NB4 (cell line): ENCODE data around the gene ZNF316.
A peak's percentile ranks its signal among the peaks of the same experiment; 100 is the strongest.

ENCODE experiments used
- DNase-seq: peaks from one replicate; pipeline ENCODE4 v3.0.0; 2010; ENCODE audit warnings: low read depth
- H3K4me3 ChIP-seq: one replicate; pipeline ENCODE4 v1.5.1; 2011; ENCODE audit warnings: mild to moderate bottlenecking, low read depth, low read length, moderate library complexity
- MAX ChIP-seq: IDR thresholded peaks from 2 replicates; pipeline ENCODE4 v1.6.1; 2011; ENCODE audit warnings: low read depth, low read length
- MYC ChIP-seq: IDR thresholded peaks from 2 replicates; pipeline ENCODE4 v1.6.1; 2011; ENCODE audit warnings: low read depth, low read length
- POLR2A ChIP-seq: IDR thresholded peaks from 2 replicates; pipeline ENCODE4 v1.6.1; 2011; ENCODE audit warnings: mild to moderate bottlenecking; ENCODE audit not compliant: insufficient read length; ENCODE audit errors: extremely low read depth
- TF ChIP-seq, protein P1 (sequence below): IDR thresholded peaks from one replicate; pipeline ENCODE4 v1.5.1; 2012; ENCODE audit warnings: low read depth, low read length

The ZNF316 gene

DNA sequence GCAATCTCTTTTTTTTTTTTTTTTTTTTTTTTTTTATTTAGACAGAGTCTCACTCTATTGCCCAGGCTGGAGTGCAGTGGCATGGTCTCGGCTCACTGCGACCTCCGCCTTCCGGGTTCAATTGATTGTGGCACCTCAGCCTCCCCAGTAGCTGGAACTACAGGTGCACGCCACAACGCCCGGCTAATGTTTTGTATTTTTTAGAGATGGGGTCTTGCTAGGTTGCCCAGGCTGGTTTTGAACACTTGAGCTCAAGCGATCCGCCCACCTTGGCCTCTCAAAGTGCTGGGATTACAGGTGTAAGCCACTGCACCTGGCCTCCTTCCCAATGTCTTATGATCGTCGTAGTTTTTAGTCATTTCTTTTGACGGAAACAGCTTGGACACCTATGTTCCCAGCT, 28.3 kb upstream of the ZNF316 start:
- no peak overlapping the region for H3K4me3 ChIP-seq
- TF ChIP-seq POLR2A (no peak), MYC (no peak), MAX (no peak)
- TF ChIP-seq, protein P1, sequence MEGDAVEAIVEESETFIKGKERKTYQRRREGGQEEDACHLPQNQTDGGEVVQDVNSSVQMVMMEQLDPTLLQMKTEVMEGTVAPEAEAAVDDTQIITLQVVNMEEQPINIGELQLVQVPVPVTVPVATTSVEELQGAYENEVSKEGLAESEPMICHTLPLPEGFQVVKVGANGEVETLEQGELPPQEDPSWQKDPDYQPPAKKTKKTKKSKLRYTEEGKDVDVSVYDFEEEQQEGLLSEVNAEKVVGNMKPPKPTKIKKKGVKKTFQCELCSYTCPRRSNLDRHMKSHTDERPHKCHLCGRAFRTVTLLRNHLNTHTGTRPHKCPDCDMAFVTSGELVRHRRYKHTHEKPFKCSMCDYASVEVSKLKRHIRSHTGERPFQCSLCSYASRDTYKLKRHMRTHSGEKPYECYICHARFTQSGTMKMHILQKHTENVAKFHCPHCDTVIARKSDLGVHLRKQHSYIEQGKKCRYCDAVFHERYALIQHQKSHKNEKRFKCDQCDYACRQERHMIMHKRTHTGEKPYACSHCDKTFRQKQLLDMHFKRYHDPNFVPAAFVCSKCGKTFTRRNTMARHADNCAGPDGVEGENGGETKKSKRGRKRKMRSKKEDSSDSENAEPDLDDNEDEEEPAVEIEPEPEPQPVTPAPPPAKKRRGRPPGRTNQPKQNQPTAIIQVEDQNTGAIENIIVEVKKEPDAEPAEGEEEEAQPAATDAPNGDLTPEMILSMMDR, result no peak
- DNase-seq, result no peak

GRCh38 chr7:6612819-6613218, 24.3 kb upstream of the ZNF316 start:
- DNase-seq, result no peak
- H3K4me3 ChIP-seq, result no peak overlapping the region
- TF ChIP-seq MYC (no peak), MAX (no peak), POLR2A (no peak)
- TF ChIP-seq, protein P1, result no peak

GRCh38 chr7:6613706-6614105, 23.4 kb upstream of the ZNF316 start:
- no peak for TF ChIP-seq MAX
- no peak for TF ChIP-seq MYC
- TF ChIP-seq POLR2A, result no peak
- TF ChIP-seq, protein P1, result no peak
- no peak for DNase-seq
- no peak overlapping the region for H3K4me3 ChIP-seq

GRCh38 chr7:6614953-6615722, 22.0 kb upstream of the ZNF316 start, which contains the start of gene ZNF853:
Gene ZNF853 (plus strand): TSS chr7:6615610. CDS start chr7:6616175, 565 bp downstream.
- H3K4me3 ChIP-seq, result peak within 1 kb of the TSS; percentile 11
- TF ChIP-seq POLR2A (no peak), MAX (no peak), MYC (no peak)
- TF ChIP-seq, protein P1, result peak; percentile 15
- DNase-seq, result peak; percentile 41

- TF ChIP-seq, protein P1, result no peak
- TF ChIP-seq MAX (no peak), POLR2A (no peak), MYC (no peak)
- no peak overlapping the region for H3K4me3 ChIP-seq
- no peak for DNase-seq
Observed at GRCh38 chr7:6615723-6616555, 21.2 kb upstream of the ZNF316 start.
